Liver (tissue), 9 donors: Measurements from ENCODE around the gene ZFAND3. TPM values are rescaled to one million over a fixed set of nuclear protein-coding genes. Genes with fewer than 3 reads are reported as not detected.

ENCODE experiments used
- DNase-seq: peaks from one replicate; pipeline ENCODE4 v3.0.0-alpha.2; 2017; ENCODE audit warnings: low spot score
- H3K27ac ChIP-seq, 2 donors: one replicate each; pipeline ENCODE4 v1.7.0; 2013; ENCODE audit warnings: inconsistent platforms in 2 of 2, low read length in 2 of 2, control low read depth in 1 of 2, low read depth in 1 of 2, mild to moderate bottlenecking in 1 of 2
- H3K27me3 ChIP-seq, 4 donors: one replicate each; pipeline versions ENCODE4 v1.6.1 to v1.7.0; 2013; ENCODE audit warnings: low read length in 3 of 4, inconsistent platforms in 1 of 4, mild to moderate bottlenecking in 1 of 4, moderate library complexity in 1 of 4; ENCODE audit not compliant: control insufficient read depth in 4 of 4, insufficient read depth in 4 of 4
- H3K36me3 ChIP-seq, 4 donors: one replicate each; pipeline versions ENCODE4 v1.6.1 to v1.7.0; 2013; ENCODE audit warnings: low read length in 3 of 4, mild to moderate bottlenecking in 3 of 4, low read depth in 1 of 4, moderate library complexity in 1 of 4; ENCODE audit not compliant: control insufficient read depth in 4 of 4, insufficient read depth in 3 of 4
- H3K4me1 ChIP-seq, 4 donors: one replicate each; pipeline versions ENCODE4 v1.6.1 to v1.7.0; 2013; ENCODE audit warnings: low read length in 3 of 4, mild to moderate bottlenecking in 3 of 4, moderate library complexity in 1 of 4; ENCODE audit not compliant: control insufficient read depth in 4 of 4, insufficient read depth in 4 of 4
- H3K4me3 ChIP-seq, 3 donors: one replicate each; pipeline versions ENCODE4 v1.6.1 to v1.7.0; 2013; ENCODE audit warnings: low read length in 3 of 3, control low read depth in 1 of 3, low read depth in 1 of 3, mild to moderate bottlenecking in 1 of 3
- H3K9ac ChIP-seq, 2 donors: one replicate each; pipeline ENCODE4 v1.7.0; 2013; ENCODE audit warnings: low read length in 2 of 2, mild to moderate bottlenecking in 2 of 2, moderate library complexity in 2 of 2, control low read depth in 1 of 2, low read depth in 1 of 2
- H3K9me3 ChIP-seq, 4 donors: one replicate each; pipeline versions ENCODE4 v1.6.1 to v1.7.0; 2013; ENCODE audit warnings: low read length in 3 of 4; ENCODE audit not compliant: control insufficient read depth in 4 of 4
- ATF3 ChIP-seq: IDR thresholded peaks from 2 replicates; pipeline ENCODE4 v1.6.1; 2016; ENCODE audit warnings: antibody characterized with exemption
- EGR1 ChIP-seq, 2 donors: IDR thresholded peaks; 2 replicates each; pipeline ENCODE4 v1.6.1; 2016 to 2018; ENCODE audit warnings: antibody characterized with exemption in 2 of 2, low read depth in 2 of 2
- FOXA1 ChIP-seq: IDR thresholded peaks from 2 replicates; pipeline ENCODE4 v1.6.1; 2016; ENCODE audit warnings: antibody characterized with exemption
- GABPA ChIP-seq, 2 donors: IDR thresholded peaks in 1 of 2; conservative IDR thresholded peaks in 1 of 2; 2 replicates each; pipeline ENCODE4 v1.6.1; 2016; ENCODE audit warnings: antibody characterized with exemption in 2 of 2, mild to moderate bottlenecking in 1 of 2, moderate library complexity in 1 of 2
- HNF4A ChIP-seq, 2 donors: conservative IDR thresholded peaks; 2 replicates each; pipeline ENCODE4 v1.6.1; 2016; ENCODE audit warnings: antibody characterized with exemption in 2 of 2, mild to moderate bottlenecking in 2 of 2
- HNF4G ChIP-seq: IDR thresholded peaks from 2 replicates; pipeline ENCODE4 v1.6.1; 2016; ENCODE audit warnings: antibody characterized with exemption
- JUND ChIP-seq, 2 donors: IDR thresholded peaks; 2 replicates each; pipeline ENCODE4 v1.6.1; 2016; ENCODE audit warnings: antibody characterized with exemption in 2 of 2
- NR2F2 ChIP-seq: IDR thresholded peaks from 2 replicates; pipeline ENCODE4 v1.6.1; 2016; ENCODE audit warnings: antibody characterized with exemption
- RAD21 ChIP-seq, 2 donors: IDR thresholded peaks; 2 replicates each; pipeline ENCODE4 v1.6.1; 2016; ENCODE audit warnings: antibody characterized with exemption in 2 of 2, mild to moderate bottlenecking in 2 of 2
- REST ChIP-seq: IDR thresholded peaks from 2 replicates; pipeline ENCODE4 v1.6.1; 2016; ENCODE audit warnings: antibody characterized with exemption, mild to moderate bottlenecking
- RXRA ChIP-seq, 2 donors: IDR thresholded peaks; 2 replicates each; pipeline ENCODE4 v1.6.1; 2017 to 2018; ENCODE audit warnings: antibody characterized with exemption in 2 of 2, mild to moderate bottlenecking in 1 of 2
- SP1 ChIP-seq: IDR thresholded peaks from 2 replicates; pipeline ENCODE4 v1.6.1; 2018; ENCODE audit warnings: antibody characterized with exemption, mild to moderate bottlenecking
- WGBS: extraction: QIAGEN DNeasy Blood & Tissue Kit; methylation state at CpG from one replicate; pipeline ENCODE4 v1.1.7; 2013; 5-methylcytosine and 5-hydroxymethylcytosine counted together
- polyA plus RNA-seq, 2 donors: library from polyadenylated mRNA; stranded (reverse) in 1 of 2; unstranded in 1 of 2; fragments of 200-250 nt in 1 of 2; fragments of >200 nt in 1 of 2; fragmentation: Nextera tagmentation in 1 of 2; extraction: Ambion mirVana in 1 of 2; gene quantifications; one replicate each; pipeline versions ENCODE4 v1.2.1 to v1.2.3, GENCODE V29; 2013 to 2015
- total RNA-seq, 2 donors: library from RNA; depleted of rRNA; stranded (reverse); fragments of >200 nt; gene quantifications; one replicate each; pipeline ENCODE4 v1.2.3, GENCODE V29; 2014
- TF ChIP-seq, protein P1 (sequence below): IDR thresholded peaks from 2 replicates; pipeline ENCODE4 v1.6.1; 2016; ENCODE audit warnings: antibody characterized with exemption
- donor health status: healthy.
- donor health status: healthy.
- donor health status: healthy.
- donor health status: healthy.
- donor health status: healthy.

ZFAND3 gene
- total and polyA plus RNA-seq, 4 donors: 7.7 to 37.5 (median 23.1) TPM

- Histone ChIP-seq H3K4me1 (peaks cover 29 to 38% (median 33%) of the 10 kb centered on the region in 4 donors), H3K9ac (no peak overlapping the region), H3K9me3 (no peaks in the 10 kb centered on the region), H3K36me3 (no peaks in the 10 kb centered on the region), H3K27ac (peak overlapping the region in 1 of 2 donors; percentile 30), H3K27me3 (no peaks in the 10 kb centered on the region), H3K4me3 (no peak overlapping the region)
- TF ChIP-seq NR2F2 (no peak), RXRA (IDR thresholded peaks at IDR 0.05) (peak; percentile 10 to 12)
- DNase-seq: no peak
- 79% methylated on average over 6 of the region's 6 CpGs for WGBS
These were observed 6.7 kb downstream of the ZFAND3 start for GRCh38 chr6:37826188-37826587.

GRCh38 chr6:37826993-37827392, 7.5 kb downstream of the ZFAND3 start:
- TF ChIP-seq RAD21 (IDR thresholded peaks at IDR 0.05) (no peak), REST (no peak), EGR1 (IDR thresholded peaks at IDR 0.05; ENCODE audit: low read depth in 2 of 2) (no peak), JUND (IDR thresholded peaks at IDR 0.05) (no peak), GABPA (IDR thresholded peaks at IDR 0.05 in 1 of 2, conservative IDR thresholded peaks at IDR 0.05 in 1 of 2) (no peak), HNF4G (no peak), HNF4A (conservative IDR thresholded peaks at IDR 0.05) (no peak), ATF3 (no peak), RXRA (IDR thresholded peaks at IDR 0.05) (no peak), NR2F2 (no peak), SP1 (no peak), FOXA1 (no peak)
- TF ChIP-seq, protein P1, sequence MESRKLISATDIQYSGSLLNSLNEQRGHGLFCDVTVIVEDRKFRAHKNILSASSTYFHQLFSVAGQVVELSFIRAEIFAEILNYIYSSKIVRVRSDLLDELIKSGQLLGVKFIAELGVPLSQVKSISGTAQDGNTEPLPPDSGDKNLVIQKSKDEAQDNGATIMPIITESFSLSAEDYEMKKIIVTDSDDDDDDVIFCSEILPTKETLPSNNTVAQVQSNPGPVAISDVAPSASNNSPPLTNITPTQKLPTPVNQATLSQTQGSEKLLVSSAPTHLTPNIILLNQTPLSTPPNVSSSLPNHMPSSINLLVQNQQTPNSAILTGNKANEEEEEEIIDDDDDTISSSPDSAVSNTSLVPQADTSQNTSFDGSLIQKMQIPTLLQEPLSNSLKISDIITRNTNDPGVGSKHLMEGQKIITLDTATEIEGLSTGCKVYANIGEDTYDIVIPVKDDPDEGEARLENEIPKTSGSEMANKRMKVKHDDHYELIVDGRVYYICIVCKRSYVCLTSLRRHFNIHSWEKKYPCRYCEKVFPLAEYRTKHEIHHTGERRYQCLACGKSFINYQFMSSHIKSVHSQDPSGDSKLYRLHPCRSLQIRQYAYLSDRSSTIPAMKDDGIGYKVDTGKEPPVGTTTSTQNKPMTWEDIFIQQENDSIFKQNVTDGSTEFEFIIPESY: no peak
- DNase-seq: no peak
- Histone ChIP-seq H3K27me3 (no peaks in the 10 kb centered on the region), H3K36me3 (no peaks in the 10 kb centered on the region), H3K27ac (no peak overlapping the region), H3K9ac (no peak overlapping the region), H3K9me3 (no peaks in the 10 kb centered on the region), H3K4me1 (peaks cover 23 to 31% (median 27%) of the 10 kb centered on the region in 4 donors), H3K4me3 (no peak overlapping the region)
- WGBS: 96% methylated on average over 2 of the region's 2 CpGs
